Measurements from ENCODE around the gene PFKP. TPM values are rescaled to one million over a fixed set of nuclear protein-coding genes. Genes with fewer than 3 reads are reported as not detected.
A peak's percentile ranks its signal among the peaks of the same experiment; 100 is the strongest.
"Not testable (repeated sequence)": the region's sequence is repeated elsewhere in the genome, so short reads cannot be mapped to it uniquely, and the experiment has no call there.

Gene PFKP
- total and polyA plus RNA-seq, 2 experiments from 2014 or later, result 639 to 781 TPM

DNA sequence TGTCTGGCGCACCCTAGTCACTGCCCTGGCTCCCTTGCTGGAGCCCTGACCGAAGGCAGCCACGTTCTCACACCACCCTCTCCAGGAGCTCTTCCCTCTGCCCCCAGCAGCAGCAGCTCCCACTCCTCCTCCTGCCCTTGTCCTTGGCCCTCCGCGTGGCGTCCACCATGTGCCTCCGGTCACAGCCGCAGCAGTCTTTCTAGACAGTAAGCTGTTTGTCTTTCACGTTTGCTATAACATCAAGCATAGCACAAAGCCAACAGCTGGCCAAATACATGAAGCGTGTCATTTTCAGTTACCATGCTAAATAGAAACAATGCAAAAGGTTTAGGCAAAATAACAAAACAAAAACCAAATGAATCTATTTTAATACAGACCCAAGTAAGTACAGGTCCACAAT is 101.9 kb downstream of the PFKP start:
- no peak for DNase-seq (ENCODE audit: low read depth in 1 of 2, low spot score in 1 of 2)

DNA sequence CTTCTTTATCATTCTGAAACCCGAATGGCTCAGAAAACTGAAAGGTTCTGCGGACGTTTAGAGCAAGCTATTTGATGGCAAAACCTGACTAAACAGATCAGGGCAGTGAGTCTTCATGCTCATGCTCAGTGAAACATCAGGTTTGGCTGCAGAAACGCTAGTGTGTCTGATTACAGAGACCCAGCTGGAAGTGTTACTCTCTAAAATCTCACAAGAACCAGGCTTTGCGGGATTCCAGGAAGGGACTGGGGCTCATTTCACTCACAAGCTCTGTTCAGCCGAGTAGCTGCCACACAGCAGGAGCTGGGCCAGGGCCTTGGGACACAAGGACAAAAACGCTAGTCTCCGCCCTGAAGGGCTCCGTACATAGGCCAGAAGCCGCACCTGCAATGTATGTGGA is 102.3 kb downstream of the PFKP start:
- TF ChIP-seq, protein P1, sequence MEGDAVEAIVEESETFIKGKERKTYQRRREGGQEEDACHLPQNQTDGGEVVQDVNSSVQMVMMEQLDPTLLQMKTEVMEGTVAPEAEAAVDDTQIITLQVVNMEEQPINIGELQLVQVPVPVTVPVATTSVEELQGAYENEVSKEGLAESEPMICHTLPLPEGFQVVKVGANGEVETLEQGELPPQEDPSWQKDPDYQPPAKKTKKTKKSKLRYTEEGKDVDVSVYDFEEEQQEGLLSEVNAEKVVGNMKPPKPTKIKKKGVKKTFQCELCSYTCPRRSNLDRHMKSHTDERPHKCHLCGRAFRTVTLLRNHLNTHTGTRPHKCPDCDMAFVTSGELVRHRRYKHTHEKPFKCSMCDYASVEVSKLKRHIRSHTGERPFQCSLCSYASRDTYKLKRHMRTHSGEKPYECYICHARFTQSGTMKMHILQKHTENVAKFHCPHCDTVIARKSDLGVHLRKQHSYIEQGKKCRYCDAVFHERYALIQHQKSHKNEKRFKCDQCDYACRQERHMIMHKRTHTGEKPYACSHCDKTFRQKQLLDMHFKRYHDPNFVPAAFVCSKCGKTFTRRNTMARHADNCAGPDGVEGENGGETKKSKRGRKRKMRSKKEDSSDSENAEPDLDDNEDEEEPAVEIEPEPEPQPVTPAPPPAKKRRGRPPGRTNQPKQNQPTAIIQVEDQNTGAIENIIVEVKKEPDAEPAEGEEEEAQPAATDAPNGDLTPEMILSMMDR (IDR thresholded peaks at IDR 0.05; ENCODE audit: low read depth, low read length), result no peak
- Histone ChIP-seq H3K4me1 (ENCODE audit: low read depth) (peaks cover 5% of the 10 kb centered on the region), H3K27ac (no peak overlapping the region), H3K4me3 (no peak overlapping the region), H3K27me3 (no peaks in the 10 kb centered on the region), H3K9me3 (ENCODE audit: low read depth) (no peaks in the 10 kb centered on the region), H3K36me3 (peaks cover 40% of the 10 kb centered on the region)
- no peak for DNase-seq (ENCODE audit: low read depth in 1 of 2, low spot score in 1 of 2)

More for the DNA sequence above, 101.9 kb downstream of the PFKP start:
- H3K4me1 ChIP-seq (ENCODE audit: low read depth), result peaks cover 5% of the 10 kb centered on the region
- H3K36me3 ChIP-seq, result peaks cover 44% of the 10 kb centered on the region
- H3K27me3 ChIP-seq, result no peaks in the 10 kb centered on the region
- no peak overlapping the region for H3K27ac ChIP-seq
- H3K9me3 ChIP-seq (ENCODE audit: low read depth), result no peaks in the 10 kb centered on the region
- H3K4me3 ChIP-seq, result no peak overlapping the region
- TF ChIP-seq, protein P1 (IDR thresholded peaks at IDR 0.05; ENCODE audit: low read depth, low read length), result no peak

DNA sequence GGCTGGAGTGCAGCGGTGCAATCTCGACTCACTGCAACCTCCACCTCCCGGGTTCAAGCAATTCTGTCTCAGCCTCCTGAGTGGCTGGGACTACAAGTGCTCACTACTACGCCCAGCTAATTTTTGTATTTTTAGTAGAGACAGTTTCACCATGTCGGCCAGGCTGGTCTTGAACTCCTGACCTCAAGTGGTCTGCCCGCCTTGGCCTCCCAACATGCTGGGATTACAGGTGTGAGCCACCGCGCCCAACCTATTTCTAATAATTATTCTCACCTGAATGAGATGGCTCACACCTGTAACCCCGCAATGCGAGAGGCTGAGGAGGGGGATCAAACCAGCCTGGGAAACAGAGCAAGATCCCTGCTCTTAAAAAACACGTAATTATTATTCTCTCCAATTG is 104.1 kb downstream of the PFKP start:
- Histone ChIP-seq H3K36me3 (peaks cover 22% of the 10 kb centered on the region), H3K4me3 (peak overlapping the region; percentile 63)
- not testable (repeated sequence) for H3K27ac ChIP-seq; H3K27me3 ChIP-seq; H3K9me3 ChIP-seq (ENCODE audit: low read depth); H3K4me1 ChIP-seq (ENCODE audit: low read depth); DNase-seq (ENCODE audit: low read depth in 1 of 2, low spot score in 1 of 2)

DNA sequence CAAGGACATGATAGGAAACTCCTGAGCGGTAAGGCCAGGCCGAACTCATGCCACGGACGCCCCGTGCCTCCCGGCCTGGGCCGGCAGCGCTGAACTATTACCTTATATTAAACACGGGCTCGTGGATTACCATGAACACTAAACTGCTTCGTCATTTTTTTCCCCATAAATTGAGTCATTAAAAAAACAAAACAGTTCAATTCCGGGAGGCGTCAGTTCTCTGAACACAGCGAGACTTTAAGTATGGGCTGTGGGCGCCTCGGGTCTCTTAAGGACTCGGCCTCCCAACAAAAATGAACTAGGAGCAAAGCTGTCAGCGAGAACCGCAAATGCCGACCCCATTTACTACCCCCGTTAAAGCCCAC is 104.7 kb downstream of the PFKP start:
- peak overlapping the region; percentile 63 for H3K4me3 ChIP-seq
- H3K27me3 ChIP-seq, result no peaks in the 10 kb centered on the region
- H3K9me3 ChIP-seq (ENCODE audit: low read depth), result no peaks in the 10 kb centered on the region
- TF ChIP-seq, protein P1 (IDR thresholded peaks at IDR 0.05; ENCODE audit: low read depth, low read length), result no peak
- H3K27ac ChIP-seq, result peak overlapping the region; percentile 44
- peaks cover 16% of the 10 kb centered on the region for H3K36me3 ChIP-seq
- DNase-seq (ENCODE audit: low read depth in 1 of 2, low spot score in 1 of 2), result peak; percentile 10 to 58
- peaks cover 5% of the 10 kb centered on the region for H3K4me1 ChIP-seq (ENCODE audit: low read depth)

DNA sequence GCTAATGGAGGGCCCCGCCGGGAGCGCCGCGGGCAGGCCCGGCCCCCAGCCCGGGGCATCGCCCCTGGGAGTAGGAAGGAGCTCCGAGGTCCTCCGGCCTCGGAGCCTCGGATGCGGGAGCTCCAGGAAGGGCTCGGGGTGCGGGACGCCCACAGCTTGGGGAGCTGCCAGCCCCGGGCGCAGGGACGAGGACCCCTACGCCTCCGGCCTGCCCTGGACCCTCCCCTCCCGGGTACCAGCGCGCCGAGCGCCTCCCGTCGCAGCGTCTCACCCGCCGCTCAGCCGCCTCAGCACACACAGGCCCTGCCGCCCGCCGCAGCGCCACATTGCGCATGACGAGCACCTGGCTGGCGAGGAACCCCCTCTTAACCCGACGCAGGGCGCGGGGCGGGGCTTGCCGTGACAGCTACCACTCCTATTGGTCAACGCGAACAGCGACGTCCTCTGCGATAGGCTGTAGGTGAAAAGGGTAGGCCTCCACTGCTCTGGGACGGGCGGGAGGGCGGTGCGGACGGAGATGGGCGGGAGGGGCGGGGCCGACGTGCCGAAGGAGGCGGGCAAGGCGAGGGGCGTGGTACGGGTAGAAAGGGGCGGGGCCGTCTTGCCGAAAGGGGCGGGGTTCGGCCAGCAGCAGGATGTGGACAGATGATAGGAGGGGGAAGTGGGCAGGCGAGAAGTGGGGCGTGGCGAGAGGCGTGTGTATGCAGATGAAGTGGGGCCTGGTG is 105.3 kb downstream of the PFKP start, which contains the start of gene PITRM1:
PITRM1 (minus strand) TSS at position 337 of the 725 bp plus-strand sequence; CDS start at position 327, 10 bp downstream.
- Histone ChIP-seq H3K36me3 (peaks cover 16% of the 10 kb centered on the region), H3K4me1 (ENCODE audit: low read depth) (peaks cover 5% of the 10 kb centered on the region), H3K27ac (peak within 1 kb of the TSS; percentile 44), H3K4me3 (peak within 1 kb of the TSS; percentile 63), H3K27me3 (no peaks in the 10 kb centered on the region), H3K9me3 (ENCODE audit: low read depth) (no peaks in the 10 kb centered on the region)
- TF ChIP-seq, protein P1 (IDR thresholded peaks at IDR 0.05; ENCODE audit: low read depth, low read length), result no peak
- peak; percentile 99 to 100 for DNase-seq (ENCODE audit: low read depth in 1 of 2, low spot score in 1 of 2)

DNA sequence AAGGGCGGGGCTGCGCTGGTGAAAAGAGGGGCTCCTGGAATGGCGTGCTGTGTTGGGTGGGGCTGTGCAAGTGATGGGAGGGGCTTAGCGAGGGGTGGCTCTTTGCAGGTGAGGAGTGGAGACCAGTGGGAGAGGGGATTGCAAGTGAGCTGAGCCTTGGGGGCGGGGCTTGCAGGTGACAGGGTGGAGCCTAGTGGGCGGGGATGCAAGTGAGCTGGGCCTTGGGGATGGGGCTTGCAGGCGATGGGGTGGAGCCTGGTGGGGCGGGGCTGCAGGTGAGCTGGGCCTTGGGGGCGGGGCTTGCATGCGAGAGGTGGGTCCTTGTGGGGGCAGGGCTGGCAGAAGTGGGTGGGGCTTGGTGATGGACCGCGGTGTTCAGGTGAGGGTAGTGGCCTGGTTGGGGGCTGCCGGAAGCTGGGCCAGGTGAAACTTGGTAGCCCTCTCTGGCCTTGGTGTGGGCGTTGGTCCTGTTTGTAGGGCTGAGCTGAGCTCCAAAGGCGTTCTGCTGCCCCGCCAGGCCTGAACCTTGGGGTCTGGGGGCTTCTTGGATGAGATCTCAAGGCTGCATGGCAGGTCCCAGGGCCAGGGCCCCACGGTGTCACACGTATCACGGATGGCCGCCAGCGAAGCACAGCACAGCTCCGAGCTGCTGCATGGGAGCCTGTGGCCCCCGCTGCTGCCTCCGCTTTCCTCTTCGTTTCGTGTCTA is 106.0 kb downstream of the PFKP start:
- Histone ChIP-seq H3K9me3 (ENCODE audit: low read depth) (no peaks in the 10 kb centered on the region), H3K36me3 (peaks cover 15% of the 10 kb centered on the region), H3K27ac (no peak overlapping the region), H3K27me3 (no peaks in the 10 kb centered on the region), H3K4me1 (ENCODE audit: low read depth) (peaks cover 5% of the 10 kb centered on the region), H3K4me3 (peak overlapping the region; percentile 28)
- TF ChIP-seq, protein P1 (IDR thresholded peaks at IDR 0.05; ENCODE audit: low read depth, low read length), result no peak
- DNase-seq (ENCODE audit: low read depth in 1 of 2, low spot score in 1 of 2), result no peak

Data from cardiac muscle cell (in vitro differentiated cells and primary cell).